ENCODE measurements around the gene CAMKK1. TPM values are rescaled to one million over a fixed set of nuclear protein-coding genes. Genes with fewer than 3 reads are reported as not detected.

Gene CAMKK1
- total RNA-seq, 2 experiments from 2014 or later: 6.7 to 6.9 TPM

GRCh38 chr17:3893720-3894116 is 865 bp upstream of the CAMKK1 start:
- intact Hi-C loops (cut with micrococcal nuclease): no loop called here
- DNase-seq (no peak), ATAC-seq (no peak)
- CTCF ChIA-PET: interaction anchor here (1.3 to 2.9 kb wide), 7 partner anchors 18 to 156 kb away, joined by 4 to 21 read pairs (median 7); partner anchors contain the start of gene NCBP3
- Mint-ChIP-seq H3K27ac (peak overlapping the region; percentile 84), H3K27me3 (no peaks in the 10 kb centered on the region), H3K9me3 (no peaks in the 10 kb centered on the region), H3K4me3 (peak overlapping the region; percentile 71), H3K4me1 (ENCODE audit: low read depth) (peaks cover 31% of the 10 kb centered on the region), H3K36me3 (ENCODE audit: low read depth) (no peaks in the 10 kb centered on the region)
- POLR2A ChIA-PET: interaction anchor here (0.6 to 1.8 kb wide), 7 partner anchors 8 to 1263 kb away, joined by 3 to 9 read pairs (median 3); no protein-coding TSS in a partner anchor
- TF ChIP-seq, protein P1, sequence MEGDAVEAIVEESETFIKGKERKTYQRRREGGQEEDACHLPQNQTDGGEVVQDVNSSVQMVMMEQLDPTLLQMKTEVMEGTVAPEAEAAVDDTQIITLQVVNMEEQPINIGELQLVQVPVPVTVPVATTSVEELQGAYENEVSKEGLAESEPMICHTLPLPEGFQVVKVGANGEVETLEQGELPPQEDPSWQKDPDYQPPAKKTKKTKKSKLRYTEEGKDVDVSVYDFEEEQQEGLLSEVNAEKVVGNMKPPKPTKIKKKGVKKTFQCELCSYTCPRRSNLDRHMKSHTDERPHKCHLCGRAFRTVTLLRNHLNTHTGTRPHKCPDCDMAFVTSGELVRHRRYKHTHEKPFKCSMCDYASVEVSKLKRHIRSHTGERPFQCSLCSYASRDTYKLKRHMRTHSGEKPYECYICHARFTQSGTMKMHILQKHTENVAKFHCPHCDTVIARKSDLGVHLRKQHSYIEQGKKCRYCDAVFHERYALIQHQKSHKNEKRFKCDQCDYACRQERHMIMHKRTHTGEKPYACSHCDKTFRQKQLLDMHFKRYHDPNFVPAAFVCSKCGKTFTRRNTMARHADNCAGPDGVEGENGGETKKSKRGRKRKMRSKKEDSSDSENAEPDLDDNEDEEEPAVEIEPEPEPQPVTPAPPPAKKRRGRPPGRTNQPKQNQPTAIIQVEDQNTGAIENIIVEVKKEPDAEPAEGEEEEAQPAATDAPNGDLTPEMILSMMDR (IDR thresholded peaks at IDR 0.05): no peak

DNA sequence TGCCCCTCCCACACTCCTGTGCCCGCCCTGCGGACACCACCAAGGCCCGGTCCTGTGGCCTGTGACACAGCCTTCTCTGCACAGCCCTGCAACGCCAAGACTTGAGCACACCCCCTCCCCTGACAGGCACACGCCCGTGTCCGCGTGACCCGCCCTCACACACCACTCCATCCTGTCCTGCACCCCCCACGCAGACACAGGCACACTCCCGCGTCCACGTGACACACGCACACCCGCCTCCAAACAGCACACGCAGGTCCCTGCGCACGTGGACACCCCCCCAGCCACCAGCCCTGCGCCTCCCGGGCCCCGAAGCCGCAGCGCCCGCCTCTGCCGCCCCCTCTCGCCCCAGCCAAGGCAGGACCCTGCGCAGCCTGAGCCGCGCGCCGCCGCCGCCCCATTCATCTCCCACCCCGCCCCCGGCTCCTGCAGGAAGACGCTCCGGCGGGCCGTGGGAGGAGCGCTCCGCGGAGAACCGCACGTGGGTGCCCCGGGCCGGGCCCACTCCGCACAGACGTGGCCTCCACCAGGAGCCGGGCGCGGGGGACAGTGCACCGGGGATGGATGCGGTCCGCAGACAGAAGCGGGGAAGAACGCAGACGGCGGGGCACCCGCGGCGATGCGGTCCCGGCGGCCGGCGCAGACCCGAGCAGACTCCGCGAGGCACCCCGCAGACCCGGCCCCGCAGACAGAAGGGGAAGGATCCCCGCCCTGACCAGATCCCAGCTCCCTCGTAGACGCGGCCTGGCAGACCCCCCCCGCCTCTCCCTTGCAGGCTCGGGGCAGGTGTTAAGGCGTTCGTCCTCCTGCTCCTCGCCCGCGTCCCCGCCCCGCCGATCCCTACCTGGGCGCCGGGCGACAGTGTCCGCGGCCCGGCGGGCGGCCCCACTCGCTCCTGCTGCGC is 506 bp downstream of the CAMKK1 start:
- no peaks in the 10 kb centered on the region for H3K9me3 Mint-ChIP-seq
- H3K36me3 Mint-ChIP-seq (ENCODE audit: low read depth): no peaks in the 10 kb centered on the region
- TF ChIP-seq, protein P1 (IDR thresholded peaks at IDR 0.05): no peak
- H3K4me1 Mint-ChIP-seq (ENCODE audit: low read depth): peaks cover 33% of the 10 kb centered on the region
- intact Hi-C loops (cut with micrococcal nuclease): no loop called here
- ATAC-seq: peak; percentile 28
- CTCF ChIA-PET: interaction anchor here (2.4 to 2.9 kb wide), 2 partner anchors 22 to 48 kb away, joined by 7 to 21 read pairs; no protein-coding TSS in a partner anchor
- H3K27me3 Mint-ChIP-seq: no peaks in the 10 kb centered on the region
- POLR2A ChIA-PET: interaction anchor here (1.0 to 1.8 kb wide), 5 partner anchors 8 to 94 kb away, joined by 3 to 9 read pairs (median 4); no protein-coding TSS in a partner anchor
- peak overlapping the region; percentile 79 for H3K27ac Mint-ChIP-seq
- peak overlapping the region; percentile 82 for H3K4me3 Mint-ChIP-seq
- DNase-seq: peak; percentile 76

DNA sequence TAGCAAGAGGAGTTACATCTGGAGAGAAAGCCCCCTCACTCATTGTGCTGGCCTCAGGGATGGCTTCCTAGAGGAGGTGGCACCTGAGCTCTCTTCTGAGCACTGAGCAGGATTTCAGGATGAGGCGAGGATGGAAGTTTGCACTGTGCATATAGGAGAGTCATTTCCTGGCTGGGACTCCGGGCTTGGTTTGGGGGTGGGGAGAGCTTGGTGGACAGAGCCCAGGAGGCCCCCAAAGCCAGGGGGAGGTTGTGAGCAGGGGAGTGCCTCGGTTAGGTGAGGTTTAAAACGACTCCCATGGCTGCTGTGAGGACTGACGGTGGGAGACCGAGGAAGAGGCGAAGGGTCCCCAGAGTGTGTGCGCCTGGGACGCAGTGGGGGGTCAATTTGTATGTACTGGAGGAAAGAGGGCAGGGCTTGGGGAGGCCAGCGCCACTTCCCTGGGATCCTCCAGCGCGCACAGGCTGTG is 1.2 kb downstream of the CAMKK1 start:
- intact Hi-C loops (cut with micrococcal nuclease): no loop called here
- H3K27me3 Mint-ChIP-seq: no peaks in the 10 kb centered on the region
- TF ChIP-seq, protein P1 (IDR thresholded peaks at IDR 0.05): no peak
- H3K4me3 Mint-ChIP-seq: peak overlapping the region; percentile 82
- H3K4me1 Mint-ChIP-seq (ENCODE audit: low read depth): peaks cover 40% of the 10 kb centered on the region
- no peaks in the 10 kb centered on the region for H3K9me3 Mint-ChIP-seq
- POLR2A ChIA-PET: interaction anchor here (0.7 to 1.4 kb wide), 2 partner anchors 9 to 12 kb away, joined by 3 to 4 read pairs; no protein-coding TSS in a partner anchor
- no peaks in the 10 kb centered on the region for H3K36me3 Mint-ChIP-seq (ENCODE audit: low read depth)
- H3K27ac Mint-ChIP-seq: no peak overlapping the region
- DNase-seq (no peak), ATAC-seq (no peak)
- CTCF ChIA-PET: no interaction called here

DNA sequence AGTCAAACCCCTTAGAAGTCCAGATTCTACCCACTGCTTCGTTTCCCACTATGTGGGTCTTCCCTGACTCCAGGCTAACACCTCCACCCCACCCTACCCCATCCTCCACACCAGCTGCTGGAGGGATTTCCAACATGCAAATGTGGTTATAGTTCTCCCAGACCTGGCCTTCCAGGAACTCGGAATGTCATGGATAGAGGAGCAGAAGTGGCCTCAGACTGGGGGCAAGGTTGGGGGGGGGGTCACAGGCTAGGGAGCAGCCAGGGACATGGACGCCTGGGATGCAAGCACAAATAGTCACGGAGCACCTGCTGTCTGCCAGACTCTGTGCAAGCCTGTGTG is 2.0 kb downstream of the CAMKK1 start:
- POLR2A ChIA-PET: interaction anchor here (0.7 to 1.4 kb wide), 3 partner anchors 10 to 252 kb away, joined by 3 to 4 read pairs (median 3); partner anchors contain the start of gene CYB5D2
- no peak overlapping the region for H3K27ac Mint-ChIP-seq
- DNase-seq (no peak), ATAC-seq (no peak)
- no peaks in the 10 kb centered on the region for H3K36me3 Mint-ChIP-seq (ENCODE audit: low read depth)
- intact Hi-C loops (cut with micrococcal nuclease): no loop called here
- H3K4me3 Mint-ChIP-seq: no peak overlapping the region
- H3K9me3 Mint-ChIP-seq: no peaks in the 10 kb centered on the region
- H3K27me3 Mint-ChIP-seq: no peaks in the 10 kb centered on the region
- TF ChIP-seq, protein P1 (IDR thresholded peaks at IDR 0.05): no peak
- CTCF ChIA-PET: interaction anchor here (0.6 to 1.3 kb wide), 3 partner anchors 45 to 252 kb away, joined by 3 to 5 read pairs (median 3); partner anchors contain the start of genes CYB5D2, NCBP3 and ZZEF1
- peaks cover 43% of the 10 kb centered on the region for H3K4me1 Mint-ChIP-seq (ENCODE audit: low read depth)

Measured in activated CD8-positive, alpha-beta T cell treated with anti-CD3 and anti-CD28 coated beads for 36 hours (primary cell).